MV-4-11 (cell line): Measurements from ENCODE around the gene TIGD4.
"Not testable (repeated sequence)": the region's sequence is repeated elsewhere in the genome, so short reads cannot be mapped to it uniquely, and the experiment has no call there.

Source experiments
- DNase-seq: peaks from one replicate; lab custom pipeline; 2025; lab: John Stamatoyannopoulos, UW

TIGD4 gene

DNA sequence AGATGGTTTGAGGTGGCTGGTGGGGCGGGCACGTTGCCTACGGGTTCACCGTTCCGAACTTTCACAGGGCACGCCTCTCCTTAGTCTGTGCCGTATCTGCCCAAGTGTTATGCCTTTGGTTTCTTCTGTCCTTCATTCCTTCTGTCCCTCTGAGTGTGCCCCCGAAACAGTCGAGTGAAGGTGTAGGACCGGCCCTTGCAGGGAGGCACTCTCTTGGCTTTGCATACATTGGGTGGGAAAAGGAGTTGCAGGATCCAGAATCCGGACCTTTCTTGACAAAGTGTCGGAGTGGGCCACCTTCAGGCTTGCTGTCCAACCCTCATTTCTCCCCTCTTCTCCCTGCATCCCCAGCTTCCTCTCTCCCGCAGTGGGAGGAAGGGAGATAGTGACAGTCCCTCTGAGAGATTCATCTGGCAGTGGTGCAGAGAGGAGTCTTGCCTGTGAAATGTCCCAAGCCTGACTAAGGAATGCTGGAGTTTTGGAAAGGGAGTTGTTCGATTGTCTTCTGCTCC, 793 bp upstream of the TIGD4 start:
- DNase-seq: no peak

DNA sequence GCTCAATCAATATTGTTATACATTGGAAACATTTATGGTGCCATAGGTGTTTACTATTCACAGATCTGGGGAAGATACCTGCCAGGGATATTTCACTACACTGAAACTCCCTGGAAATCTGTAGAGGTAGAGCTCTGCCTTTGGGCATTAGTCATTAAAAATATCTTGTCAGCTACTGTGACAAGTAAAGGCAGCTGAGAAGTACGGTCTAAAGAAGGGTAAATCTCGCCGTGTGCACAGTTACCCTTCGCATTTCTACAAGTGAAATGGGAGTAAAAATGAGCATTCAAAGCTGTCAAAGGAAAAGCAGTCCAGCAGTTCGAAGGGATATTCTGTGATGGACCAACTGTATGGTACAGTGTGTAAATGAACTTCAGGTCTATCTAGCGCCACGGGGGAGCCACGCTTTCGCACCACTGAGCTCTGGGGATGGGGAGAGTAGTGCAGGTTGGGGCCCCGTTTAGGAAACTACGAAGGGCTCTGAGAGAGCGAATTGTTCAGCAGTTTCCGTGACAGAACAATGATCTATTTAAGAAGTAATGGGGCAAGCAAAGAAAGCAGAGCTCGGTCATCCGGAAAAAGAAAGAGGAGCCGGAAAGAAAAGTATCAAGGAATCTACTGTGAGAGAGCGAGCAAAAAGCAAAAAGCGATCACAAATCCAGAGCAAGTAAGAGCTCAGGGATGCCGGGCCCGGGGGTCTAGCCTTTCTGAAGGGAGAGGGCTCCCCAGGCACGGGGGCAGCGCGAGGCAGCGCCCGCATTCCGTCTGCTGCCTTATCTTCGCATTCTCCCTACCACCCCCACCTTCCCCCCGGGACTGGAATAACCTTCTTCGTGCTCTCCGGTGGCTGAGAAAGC, 646 bp downstream of the TIGD4 start:
- DNase-seq: no peak

DNA sequence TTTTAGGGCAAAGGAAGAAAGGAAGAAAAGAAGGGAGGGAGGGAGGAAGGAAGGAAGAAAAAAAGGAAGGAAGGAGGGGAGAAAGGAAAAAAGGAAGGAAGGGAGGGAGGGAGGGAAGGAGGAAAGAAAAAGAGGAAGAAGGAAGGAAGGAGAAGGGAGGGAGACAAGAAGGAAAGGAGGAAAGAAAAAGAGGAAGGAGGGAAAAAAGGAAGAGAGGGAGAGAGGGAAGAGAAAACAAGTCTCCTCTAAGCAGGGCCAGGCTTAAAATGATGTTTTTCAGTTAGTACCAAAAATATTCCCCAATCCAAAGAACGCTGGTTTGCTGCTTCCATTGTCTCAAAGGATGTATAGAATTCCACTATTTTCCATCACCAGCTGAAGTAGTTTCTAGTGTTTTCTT, 2.0 kb downstream of the TIGD4 start:
- DNase-seq: no peak

DNA sequence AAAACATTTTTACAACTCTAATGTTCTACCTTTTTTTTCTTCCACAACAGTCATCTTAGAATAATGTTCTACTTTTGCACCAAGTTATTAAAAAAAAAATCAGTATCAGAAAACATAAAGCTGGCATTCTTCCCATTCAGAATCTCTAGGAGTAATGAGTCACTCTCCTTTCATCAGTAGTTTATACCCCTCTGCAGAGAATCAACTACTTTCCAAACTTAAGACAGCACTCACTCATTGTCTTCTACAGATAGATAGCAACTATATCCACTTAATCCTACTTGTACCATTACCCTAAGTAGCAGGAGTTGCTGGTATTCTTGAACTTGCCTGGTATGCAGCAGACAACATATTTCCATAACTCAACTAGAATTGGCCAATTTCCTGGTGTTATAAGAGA, 3.2 kb downstream of the TIGD4 start:
- no peak for DNase-seq

DNA sequence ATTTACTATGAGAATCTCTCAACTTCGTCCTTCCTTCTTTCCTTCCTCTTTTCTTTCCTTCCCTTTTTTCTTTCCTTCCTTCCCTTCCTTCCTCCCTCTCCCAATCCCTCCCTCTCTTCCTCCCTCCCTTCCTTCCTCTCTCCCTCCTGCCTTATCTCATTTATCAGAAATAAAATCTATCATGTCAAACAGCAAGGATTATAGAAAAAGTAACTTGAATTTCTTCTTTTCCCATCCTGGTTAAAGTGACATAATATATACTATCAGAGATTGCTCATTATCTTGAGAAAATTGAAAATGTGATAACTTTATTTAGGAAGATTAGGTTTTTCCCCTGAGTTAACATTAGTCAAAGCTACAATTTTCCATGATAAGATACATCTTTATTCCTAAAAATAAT, 5.6 kb downstream of the TIGD4 start:
- no peak for DNase-seq

DNA sequence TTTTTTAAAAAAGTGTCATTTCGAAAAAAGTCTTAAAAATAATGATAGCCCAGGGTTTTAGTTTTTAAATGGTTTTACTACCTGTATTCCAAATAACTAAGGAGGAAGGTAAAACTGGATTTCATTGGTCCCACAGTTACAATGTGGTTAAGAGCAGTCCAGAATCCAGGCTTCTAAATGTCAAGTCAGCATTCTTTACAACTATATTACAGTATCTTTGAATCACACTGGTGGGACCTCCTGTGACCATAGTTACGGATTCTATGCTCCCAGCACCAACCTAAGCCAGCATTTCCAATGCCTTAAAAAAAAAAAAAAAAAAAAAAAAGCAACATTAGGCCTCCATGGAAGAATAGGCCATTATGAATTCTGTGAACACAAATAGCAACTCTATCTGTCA, 6.2 kb downstream of the TIGD4 start:
- no peak for DNase-seq

DNA sequence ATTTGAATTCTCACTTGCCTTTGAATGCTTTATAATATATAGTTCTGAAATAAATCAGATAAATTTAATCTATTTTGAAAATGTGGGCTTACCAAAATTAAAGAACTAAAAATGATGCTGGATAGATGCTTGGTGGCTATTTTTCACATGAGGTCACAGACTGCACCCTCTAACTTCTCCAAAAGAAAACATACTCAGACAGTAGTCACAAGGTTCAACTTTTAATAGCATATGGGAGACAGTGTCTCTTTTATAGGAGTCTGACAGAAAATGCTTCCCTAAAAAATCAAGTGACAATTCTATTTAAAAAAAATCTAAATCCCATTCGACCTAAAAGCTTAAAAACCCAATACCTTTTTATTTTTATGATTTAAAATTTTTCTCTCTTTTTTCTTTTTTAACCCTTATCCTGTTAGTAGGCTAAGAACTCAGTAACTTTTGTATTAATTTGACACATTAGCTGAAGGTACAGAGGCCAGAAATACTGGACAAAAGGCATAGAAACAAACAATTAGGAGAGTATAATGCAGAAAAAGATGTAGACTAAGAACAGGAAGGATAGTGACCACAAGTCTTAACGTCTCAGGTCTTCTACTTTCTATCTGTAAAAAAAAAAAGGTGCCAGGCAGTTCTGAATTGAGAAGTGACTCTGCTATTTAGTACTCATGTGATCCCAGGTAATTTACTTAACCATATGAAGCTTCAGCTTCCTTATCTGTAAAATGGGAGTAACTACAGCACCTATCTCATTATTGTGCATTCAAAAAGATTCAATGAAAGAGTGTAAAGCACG, 7.6 kb downstream of the TIGD4 start:
- DNase-seq: no peak

DNA sequence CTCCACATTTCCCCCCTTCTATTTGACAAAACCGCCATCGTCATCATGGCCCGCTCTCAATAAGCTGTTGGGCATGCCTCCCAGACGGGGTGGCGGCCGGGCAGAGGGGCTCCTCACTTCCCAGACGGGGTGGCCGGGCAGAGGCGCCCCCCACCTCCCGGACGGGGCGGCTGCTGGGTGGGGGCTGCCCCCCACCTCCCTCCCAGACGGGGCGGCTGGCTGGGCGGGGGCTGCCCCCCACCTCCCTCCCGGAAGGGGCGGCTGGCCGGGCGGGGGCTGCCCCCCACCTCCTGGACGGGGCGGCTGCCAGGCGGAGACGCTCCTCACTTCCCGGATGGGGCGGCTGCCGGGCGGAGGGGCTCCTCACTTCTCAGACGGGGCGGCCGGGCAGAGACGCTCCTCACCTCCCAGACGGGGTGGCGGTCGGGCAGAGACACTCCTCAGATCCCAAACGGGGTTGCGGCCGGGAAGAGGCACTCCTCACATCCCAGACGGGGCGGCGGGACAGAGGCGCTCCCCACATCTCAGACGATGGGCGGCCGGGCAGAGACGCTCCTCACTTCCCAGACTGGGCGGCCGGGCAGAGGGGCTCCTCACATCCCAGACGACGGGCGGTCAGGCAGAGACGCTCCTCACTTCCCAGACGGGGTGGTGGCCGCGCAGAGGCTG, 14.3 kb downstream of the TIGD4 start:
- DNase-seq: not testable (repeated sequence)

DNA sequence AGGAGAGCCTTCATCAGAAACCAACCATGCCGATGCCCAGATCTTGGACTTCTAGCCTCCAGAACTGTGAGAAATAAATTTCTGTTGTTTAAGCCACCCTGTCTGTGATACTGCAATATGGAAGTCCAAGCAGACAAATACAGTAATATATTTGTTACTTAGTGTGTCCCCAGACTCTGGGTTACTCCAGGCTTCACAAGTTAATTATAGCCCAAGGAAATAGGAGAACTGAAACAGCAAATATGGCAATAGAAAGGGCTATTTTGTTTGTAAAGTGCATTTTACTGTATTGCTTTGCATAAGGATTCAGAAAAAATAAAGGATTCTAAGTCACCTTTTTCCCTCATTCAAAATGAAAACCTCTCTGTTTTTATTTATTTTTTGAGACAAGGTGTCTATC, 15.7 kb downstream of the TIGD4 start:
- DNase-seq: peak; percentile 80

DNA sequence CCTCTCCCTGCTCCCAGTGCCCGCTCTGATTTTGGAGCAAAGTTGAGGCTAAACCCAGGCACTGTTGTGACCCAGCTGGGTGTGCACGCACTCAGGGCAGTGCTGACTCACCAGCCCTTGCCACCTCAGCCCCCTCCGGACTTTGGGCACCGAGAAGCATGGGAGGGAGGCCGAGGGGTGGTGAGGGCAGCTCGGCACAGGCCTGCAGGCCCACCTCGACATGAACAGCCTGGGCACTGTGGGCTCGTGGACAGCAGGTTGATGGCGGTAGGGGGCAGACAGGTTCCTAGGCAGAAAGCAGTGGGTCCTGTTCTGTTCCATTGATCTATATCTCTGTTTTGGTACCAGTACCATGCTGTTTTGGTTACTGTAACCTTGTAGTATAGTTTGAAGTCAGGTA, 30.9 kb downstream of the TIGD4 start:
- DNase-seq: no peak

DNA sequence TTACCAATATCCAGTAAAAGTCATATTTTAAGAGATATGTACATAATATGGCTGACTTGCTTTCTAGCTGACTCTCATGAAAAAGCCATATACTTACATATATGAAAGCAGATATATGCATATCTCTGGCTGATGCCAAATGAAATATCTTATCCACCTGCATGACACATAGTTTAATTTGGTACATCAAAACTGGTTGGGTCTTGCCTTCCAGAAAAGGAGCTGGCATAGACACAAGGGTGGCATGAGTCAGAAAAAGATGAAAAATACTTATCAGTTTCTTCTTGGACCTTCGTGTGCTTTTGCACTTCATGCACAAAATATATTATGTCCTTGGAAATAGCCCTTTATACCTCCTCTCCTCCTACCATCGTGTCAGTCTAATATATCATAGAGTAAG, 32.1 kb downstream of the TIGD4 start:
- no peak for DNase-seq

DNA sequence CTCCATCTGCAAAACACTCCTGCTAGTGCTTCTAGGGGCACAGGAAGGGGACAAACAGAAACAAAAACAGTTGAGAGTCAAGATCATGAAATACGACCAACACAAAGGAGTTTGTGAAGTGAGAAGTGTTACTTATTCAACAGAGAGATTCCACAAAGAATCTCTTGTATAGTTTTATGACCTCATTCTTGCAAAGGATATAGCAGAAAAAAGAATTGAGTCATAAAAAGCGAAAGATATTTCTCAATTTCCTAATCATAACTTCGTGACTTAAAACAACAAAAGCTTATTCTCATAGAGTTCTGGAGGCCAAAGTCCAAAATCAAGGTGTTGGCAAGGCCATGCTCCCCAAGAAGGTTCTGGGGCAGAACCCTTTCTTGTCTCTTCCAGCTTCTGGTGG, 40.7 kb downstream of the TIGD4 start:
- DNase-seq: no peak

DNA sequence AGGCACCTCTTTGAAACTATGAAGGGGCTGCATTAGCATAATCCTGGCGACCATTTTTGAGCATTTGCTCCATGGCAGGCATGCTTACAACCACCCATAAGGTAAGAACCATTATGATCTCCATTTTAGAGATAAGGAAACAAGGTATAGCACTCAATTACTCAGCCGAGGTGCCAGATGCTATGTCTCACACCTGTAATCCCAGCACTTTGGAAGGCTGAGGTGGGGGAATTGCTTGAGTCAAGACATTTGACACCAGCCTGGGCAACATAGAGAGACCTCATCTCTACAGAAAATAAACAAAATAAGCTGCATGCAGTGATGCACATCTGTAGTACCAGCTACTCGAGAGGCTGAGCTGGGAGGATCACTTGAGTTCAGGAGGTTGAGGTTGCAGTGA, 43.6 kb downstream of the TIGD4 start:
- DNase-seq: no peak

DNA sequence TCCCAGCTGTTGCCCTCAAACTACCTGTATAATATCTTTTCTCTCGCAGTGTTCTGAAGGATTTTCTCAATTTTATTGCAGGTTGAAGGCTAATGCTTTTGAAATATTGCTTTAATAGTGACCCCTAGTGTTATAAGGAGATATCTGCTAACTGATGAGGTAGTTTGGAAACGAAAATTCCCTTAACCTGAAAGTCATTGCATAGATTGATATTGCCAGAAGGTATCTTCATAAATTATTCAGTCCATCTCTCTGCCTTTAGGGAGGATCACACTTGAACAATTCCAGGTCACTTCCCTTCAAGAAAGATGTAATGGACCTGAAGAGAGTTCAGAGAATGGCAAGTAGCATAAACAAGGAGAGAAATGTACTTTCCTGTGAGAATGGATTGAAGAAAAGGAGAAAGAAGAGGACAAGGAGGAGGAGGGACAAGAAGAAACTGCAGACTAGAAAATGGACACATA, 44.1 kb downstream of the TIGD4 start:
- peak; percentile 38 for DNase-seq

DNA sequence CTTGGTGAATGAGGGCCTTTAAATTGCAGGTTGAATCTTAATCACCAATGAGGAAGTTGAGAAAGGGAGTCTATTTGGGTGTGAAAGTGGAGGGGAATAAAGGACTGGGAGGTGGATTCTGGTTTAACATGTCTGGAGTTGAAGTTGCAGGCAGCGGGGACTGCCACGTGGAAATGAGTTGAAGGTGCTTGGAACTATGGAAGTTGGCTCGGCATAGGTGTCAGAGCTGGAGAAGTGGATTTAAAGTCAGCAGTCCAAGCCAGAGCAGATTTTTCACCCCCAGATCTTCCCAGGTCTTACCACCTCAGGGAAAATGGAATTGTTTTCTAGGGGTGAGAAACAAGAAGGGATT, 44.9 kb downstream of the TIGD4 start:
- DNase-seq: peak; percentile 26

DNA sequence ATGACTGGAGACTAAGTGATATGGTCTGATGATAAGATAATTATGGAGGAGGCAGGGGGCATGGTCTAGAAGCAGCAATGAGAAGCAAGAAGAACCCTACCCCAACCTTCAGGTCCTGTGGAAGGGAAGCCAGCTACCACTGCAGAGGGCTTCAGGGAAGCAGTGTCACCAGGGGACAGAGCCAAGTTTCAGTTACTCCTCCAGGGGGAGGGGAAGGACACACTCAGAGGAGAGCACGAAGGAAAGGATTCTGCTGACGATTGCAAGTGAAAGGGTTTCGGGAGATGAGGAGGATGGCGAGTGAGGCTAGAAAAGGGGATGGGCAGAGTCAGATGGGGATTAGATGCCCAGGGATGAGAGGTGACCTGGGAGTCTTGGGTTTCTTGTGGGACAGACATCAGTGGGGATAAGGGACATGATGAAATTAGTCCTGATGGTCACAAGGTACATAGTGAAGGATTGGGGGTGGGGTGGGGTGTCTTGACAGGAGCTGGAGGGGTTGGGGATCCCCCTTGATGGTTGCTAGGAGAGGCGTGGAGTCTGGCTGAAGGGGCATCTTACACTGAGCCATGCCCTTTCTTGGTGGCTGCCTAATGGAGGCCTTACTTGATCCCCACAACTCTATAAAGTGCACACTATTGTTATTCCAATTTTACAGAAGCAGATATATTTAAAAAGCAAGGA, 45.4 kb downstream of the TIGD4 start:
- DNase-seq: peak; percentile 32

DNA sequence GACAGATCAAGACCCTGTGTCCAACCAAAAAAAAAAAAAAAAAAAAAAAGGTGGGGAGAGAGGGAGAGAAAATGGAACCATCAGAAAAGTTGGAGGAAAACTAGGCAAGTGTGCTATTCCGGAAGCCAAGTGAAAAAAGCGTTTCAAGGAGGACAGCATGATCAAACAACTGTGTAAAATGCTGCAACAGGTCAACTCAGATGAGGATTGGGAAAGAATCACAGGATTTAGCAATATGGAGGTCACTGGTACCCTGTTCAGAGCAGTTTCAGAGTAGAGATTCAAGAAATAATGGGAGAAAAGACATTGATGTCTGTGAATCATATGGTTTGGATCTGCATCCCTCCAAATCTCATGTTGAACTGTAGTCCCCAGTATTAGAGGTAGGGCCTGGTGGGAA, 47.5 kb downstream of the TIGD4 start:
- no peak for DNase-seq

DNA sequence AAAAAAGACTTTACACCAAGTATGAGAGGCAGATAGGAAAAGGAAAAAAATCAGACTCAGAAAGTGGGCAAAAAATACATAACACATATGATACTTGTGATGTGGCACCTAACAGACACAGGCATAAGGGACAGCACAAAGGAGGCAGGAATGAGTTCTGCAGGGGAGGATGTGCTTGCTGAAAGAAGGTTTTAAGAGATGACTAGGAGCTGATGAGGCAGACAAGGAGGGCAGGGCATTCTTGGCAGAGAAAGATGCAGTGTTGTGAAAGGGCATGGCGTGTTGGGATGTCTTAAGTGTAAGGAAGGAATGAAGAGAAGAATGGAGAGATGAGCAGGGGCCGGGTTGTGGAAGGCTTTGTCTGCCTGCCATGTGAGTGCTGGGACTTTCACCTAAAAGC, 50.1 kb downstream of the TIGD4 start:
- no peak for DNase-seq

DNA sequence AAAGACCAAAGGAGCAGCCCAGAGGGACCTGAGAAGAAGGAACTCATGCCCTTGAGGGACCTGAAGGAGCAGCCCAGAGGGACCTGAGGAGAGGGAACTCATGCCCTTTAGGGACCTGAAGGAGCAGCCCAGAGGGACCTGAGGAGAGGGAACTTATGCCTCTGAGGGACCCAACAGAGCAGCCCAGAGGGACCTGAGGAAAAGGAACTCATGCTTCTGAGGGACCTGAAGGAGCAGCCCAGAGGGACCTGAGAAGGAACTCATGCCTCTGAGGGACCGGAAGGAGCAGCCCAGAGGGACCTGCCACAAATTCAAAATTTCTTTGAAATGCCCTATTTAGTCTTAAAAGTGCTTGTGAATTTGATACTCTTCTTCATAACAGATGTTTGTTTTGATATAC, 51.2 kb downstream of the TIGD4 start:
- DNase-seq: no peak

DNA sequence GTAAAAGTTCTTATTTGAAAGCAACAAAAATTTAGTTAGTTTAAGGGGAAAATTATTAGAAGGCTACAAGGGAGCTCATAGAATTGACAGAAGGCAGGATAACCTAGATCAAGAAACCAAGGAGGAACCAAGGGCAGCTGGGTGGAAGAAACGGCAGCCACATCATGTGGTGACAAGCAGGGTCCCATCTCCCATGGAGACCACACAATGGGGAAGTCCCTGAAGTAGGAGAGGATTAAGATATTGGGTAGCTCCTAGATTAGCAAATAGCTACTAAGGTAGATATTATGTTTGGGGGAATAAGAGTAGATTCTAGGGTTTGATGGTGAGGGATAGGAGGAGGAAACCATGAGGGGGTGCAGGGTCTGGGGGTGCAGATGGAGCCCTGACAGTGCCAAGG, 51.7 kb downstream of the TIGD4 start:
- DNase-seq: peak; percentile 75

DNA sequence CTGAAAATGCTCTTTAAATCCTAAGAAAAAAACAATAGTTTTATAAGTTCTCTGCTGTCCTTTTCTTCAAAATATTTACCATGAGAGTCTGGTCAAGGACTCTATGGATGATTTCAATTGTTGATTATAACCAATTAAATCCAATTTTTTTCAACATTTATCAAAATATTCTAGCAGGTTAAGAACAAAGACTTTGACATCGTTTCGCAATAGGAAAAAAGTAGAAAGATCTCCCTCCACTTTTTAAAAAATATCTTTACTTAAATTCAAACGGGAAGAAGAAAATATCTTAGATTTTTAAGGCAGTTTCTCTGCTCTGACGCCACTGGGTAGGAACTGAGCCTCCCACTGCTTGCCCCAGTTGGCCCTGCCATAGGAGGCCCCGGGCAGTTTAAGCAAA, 55.0 kb downstream of the TIGD4 start:
- DNase-seq: no peak

DNA sequence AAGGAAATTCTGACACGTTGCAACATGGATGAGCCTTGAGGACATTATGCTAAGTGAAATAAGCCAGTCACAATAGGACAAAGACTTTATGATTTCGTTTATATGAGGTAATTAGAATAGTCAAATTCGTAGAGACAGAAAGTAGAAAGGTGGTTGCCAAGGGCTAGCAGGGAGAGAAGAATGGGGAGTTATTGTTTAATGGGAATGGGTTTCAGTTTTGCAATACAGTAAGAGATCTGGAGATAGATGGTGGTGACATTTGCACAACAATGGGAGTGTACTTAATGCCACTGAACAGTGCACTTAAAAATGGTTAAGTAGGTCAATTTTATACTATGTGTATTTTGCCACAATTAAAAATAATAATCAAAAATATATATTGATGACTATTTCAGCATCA, 56.3 kb downstream of the TIGD4 start:
- DNase-seq: no peak
